Measurements from ENCODE around the gene CDADC1.

The CDADC1 gene

DNA sequence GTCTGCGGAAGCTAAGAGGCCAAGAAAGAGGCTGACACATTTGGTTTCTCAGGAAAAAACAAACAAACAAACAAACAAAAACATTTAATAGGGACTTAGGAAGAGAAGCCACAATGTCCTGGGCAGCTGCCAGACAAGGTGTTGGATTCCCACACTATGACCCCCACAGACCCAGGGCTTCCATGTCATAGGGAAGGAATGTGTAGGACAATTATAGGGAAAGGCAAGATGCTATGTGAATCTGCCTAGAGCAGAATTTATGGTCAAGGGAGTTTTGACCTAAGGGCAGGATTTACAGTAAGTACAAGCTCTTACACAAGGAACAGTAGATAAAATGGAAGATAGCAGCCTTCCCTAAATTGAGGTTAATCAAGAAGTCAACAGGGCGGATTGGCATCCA lies 9.1 kb upstream of the CDADC1 start:
- no peak for ATAC-seq
- TF ChIP-seq PPARA (CRISPR knock-in tag; IDR thresholded peaks at IDR 0.05; ENCODE audit: borderline replicate concordance), result no peak
- TF ChIP-seq ZNF8 (CRISPR knock-in tag; IDR thresholded peaks at IDR 0.05), result no peak
- TF ChIP-seq ESRRG (CRISPR knock-in tag; IDR thresholded peaks at IDR 0.05), result no peak
- no peak for TF ChIP-seq OSR1 (CRISPR knock-in tag; IDR thresholded peaks at IDR 0.05)
- no peak for TF ChIP-seq CSDC2 (CRISPR knock-in tag; IDR thresholded peaks at IDR 0.05)
- TF ChIP-seq SNAI2 (CRISPR knock-in tag; IDR thresholded peaks at IDR 0.05), result no peak
- TF ChIP-seq, protein P1, sequence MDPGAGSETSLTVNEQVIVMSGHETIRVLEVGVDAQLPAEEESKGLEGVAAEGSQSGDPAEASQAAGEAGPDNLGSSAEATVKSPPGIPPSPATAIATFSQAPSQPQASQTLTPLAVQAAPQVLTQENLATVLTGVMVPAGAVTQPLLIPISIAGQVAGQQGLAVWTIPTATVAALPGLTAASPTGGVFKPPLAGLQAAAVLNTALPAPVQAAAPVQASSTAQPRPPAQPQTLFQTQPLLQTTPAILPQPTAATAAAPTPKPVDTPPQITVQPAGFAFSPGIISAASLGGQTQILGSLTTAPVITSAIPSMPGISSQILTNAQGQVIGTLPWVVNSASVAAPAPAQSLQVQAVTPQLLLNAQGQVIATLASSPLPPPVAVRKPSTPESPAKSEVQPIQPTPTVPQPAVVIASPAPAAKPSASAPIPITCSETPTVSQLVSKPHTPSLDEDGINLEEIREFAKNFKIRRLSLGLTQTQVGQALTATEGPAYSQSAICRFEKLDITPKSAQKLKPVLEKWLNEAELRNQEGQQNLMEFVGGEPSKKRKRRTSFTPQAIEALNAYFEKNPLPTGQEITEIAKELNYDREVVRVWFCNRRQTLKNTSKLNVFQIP (CRISPR knock-in tag; IDR thresholded peaks at IDR 0.05; ENCODE audit: borderline replicate concordance, low read depth), result no peak
- TF ChIP-seq, protein P2, sequence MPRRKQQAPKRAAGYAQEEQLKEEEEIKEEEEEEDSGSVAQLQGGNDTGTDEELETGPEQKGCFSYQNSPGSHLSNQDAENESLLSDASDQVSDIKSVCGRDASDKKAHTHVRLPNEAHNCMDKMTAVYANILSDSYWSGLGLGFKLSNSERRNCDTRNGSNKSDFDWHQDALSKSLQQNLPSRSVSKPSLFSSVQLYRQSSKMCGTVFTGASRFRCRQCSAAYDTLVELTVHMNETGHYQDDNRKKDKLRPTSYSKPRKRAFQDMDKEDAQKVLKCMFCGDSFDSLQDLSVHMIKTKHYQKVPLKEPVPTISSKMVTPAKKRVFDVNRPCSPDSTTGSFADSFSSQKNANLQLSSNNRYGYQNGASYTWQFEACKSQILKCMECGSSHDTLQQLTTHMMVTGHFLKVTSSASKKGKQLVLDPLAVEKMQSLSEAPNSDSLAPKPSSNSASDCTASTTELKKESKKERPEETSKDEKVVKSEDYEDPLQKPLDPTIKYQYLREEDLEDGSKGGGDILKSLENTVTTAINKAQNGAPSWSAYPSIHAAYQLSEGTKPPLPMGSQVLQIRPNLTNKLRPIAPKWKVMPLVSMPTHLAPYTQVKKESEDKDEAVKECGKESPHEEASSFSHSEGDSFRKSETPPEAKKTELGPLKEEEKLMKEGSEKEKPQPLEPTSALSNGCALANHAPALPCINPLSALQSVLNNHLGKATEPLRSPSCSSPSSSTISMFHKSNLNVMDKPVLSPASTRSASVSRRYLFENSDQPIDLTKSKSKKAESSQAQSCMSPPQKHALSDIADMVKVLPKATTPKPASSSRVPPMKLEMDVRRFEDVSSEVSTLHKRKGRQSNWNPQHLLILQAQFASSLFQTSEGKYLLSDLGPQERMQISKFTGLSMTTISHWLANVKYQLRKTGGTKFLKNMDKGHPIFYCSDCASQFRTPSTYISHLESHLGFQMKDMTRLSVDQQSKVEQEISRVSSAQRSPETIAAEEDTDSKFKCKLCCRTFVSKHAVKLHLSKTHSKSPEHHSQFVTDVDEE (CRISPR knock-in tag; IDR thresholded peaks at IDR 0.05), result no peak
- no peak for TF ChIP-seq ZFP30 (CRISPR knock-in tag; IDR thresholded peaks at IDR 0.05)
- TF ChIP-seq, protein P3, sequence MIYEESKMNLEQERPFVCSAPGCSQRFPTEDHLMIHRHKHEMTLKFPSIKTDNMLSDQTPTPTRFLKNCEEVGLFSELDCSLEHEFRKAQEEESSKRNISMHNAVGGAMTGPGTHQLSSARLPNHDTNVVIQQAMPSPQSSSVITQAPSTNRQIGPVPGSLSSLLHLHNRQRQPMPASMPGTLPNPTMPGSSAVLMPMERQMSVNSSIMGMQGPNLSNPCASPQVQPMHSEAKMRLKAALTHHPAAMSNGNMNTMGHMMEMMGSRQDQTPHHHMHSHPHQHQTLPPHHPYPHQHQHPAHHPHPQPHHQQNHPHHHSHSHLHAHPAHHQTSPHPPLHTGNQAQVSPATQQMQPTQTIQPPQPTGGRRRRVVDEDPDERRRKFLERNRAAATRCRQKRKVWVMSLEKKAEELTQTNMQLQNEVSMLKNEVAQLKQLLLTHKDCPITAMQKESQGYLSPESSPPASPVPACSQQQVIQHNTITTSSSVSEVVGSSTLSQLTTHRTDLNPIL (CRISPR knock-in tag; IDR thresholded peaks at IDR 0.05; ENCODE audit: low read depth), result no peak
- no peak for TF ChIP-seq TOX (CRISPR knock-in tag; IDR thresholded peaks at IDR 0.05; ENCODE audit: borderline replicate concordance)

DNA sequence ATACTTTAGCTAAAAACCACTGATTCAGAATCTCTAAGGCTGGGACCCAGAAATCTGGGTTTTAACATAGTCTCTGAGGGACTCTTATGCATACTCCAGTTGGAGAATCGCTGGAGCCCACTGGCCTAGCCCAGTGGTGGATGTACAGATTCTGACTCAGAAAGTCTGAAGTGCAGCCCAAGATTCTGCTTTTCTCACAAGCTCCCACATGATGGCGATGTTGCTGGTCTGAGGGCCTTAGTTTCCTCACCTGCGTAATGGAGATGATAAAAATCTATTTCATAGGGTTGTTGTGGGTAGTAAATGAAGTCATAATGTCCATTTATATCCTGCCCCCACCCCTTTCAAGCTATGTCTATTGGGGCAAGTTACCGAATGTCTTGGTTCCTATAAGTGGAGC lies 7.7 kb upstream of the CDADC1 start:
- ATAC-seq, result peak; percentile 86
- TF ChIP-seq ESRRG (CRISPR knock-in tag; IDR thresholded peaks at IDR 0.05) (no peak), ZFP30 (CRISPR knock-in tag; IDR thresholded peaks at IDR 0.05) (no peak), ZNF565 (CRISPR knock-in tag; conservative IDR thresholded peaks at IDR 0.05; ENCODE audit: low read depth) (no peak), RARB (CRISPR knock-in tag; IDR thresholded peaks at IDR 0.05) (no peak), BACH2 (CRISPR knock-in tag; IDR thresholded peaks at IDR 0.05; ENCODE audit: borderline replicate concordance) (no peak), SNAI2 (CRISPR knock-in tag; IDR thresholded peaks at IDR 0.05) (no peak), PPARA (CRISPR knock-in tag; IDR thresholded peaks at IDR 0.05; ENCODE audit: borderline replicate concordance) (no peak), ZNF8 (CRISPR knock-in tag; IDR thresholded peaks at IDR 0.05) (no peak), ZFP3 (CRISPR knock-in tag; IDR thresholded peaks at IDR 0.05) (no peak), TCF4 (CRISPR knock-in tag; IDR thresholded peaks at IDR 0.05; ENCODE audit: borderline replicate concordance) (no peak)
- TF ChIP-seq, protein P3 (CRISPR knock-in tag; IDR thresholded peaks at IDR 0.05; ENCODE audit: low read depth), result no peak
- TF ChIP-seq, protein P4, sequence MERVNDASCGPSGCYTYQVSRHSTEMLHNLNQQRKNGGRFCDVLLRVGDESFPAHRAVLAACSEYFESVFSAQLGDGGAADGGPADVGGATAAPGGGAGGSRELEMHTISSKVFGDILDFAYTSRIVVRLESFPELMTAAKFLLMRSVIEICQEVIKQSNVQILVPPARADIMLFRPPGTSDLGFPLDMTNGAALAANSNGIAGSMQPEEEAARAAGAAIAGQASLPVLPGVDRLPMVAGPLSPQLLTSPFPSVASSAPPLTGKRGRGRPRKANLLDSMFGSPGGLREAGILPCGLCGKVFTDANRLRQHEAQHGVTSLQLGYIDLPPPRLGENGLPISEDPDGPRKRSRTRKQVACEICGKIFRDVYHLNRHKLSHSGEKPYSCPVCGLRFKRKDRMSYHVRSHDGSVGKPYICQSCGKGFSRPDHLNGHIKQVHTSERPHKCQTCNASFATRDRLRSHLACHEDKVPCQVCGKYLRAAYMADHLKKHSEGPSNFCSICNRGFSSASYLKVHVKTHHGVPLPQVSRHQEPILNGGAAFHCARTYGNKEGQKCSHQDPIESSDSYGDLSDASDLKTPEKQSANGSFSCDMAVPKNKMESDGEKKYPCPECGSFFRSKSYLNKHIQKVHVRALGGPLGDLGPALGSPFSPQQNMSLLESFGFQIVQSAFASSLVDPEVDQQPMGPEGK (CRISPR knock-in tag; IDR thresholded peaks at IDR 0.05; ENCODE audit: borderline replicate concordance), result no peak
- TF ChIP-seq, protein P2 (CRISPR knock-in tag; IDR thresholded peaks at IDR 0.05), result no peak
- TF ChIP-seq, protein P1 (CRISPR knock-in tag; IDR thresholded peaks at IDR 0.05; ENCODE audit: borderline replicate concordance, low read depth), result no peak
